Activated CD8-positive, alpha-beta T cell treated with anti-CD3 and anti-CD28 coated beads, Interleukin-2, amount 10 ng/mL, durations not matched to agents 7 days and 5 days (primary cell): ENCODE results near the gene NAXD. TPM values are rescaled to one million over a fixed set of nuclear protein-coding genes. Genes with fewer than 3 reads are reported as not detected.
A peak's percentile ranks its signal among the peaks of the same experiment; 100 is the strongest.
"Not testable (repeated sequence)": the region's sequence is repeated elsewhere in the genome, so short reads cannot be mapped to it uniquely, and the experiment has no call there.

ENCODE experiments used
- ATAC-seq: fragments of 150-1000 bp; cut with Tn5 transposase; one replicate; pipeline ENCODE4 v1.10.0; 2021; ENCODE audit warnings: moderate library complexity
- CTCF ChIA-PET: fragments of 350-600 bp; sonication (Branson Sonifier 250); formaldehyde crosslinking; loops from one replicate; lab custom pipeline; 2021; ENCODE audit warnings: antibody characterized with exemption; lab: Charles Lee
- POLR2A ChIA-PET: fragments of 350-600 bp; sonication (Branson Sonifier 250); formaldehyde crosslinking; loops from one replicate; lab custom pipeline; 2021; ENCODE audit warnings: antibody characterized with exemption; lab: Charles Lee
- DNase-seq: peaks from one replicate; pipeline ENCODE4 v3.0.0-alpha.2; 2020
- H3K27ac Mint-ChIP-seq: one replicate; pipeline ENCODE4 v1.8.0; 2021; ENCODE audit warnings: mild to moderate bottlenecking, mixed read lengths
- H3K27me3 Mint-ChIP-seq: one replicate; pipeline ENCODE4 v1.8.0; 2021; ENCODE audit warnings: low read depth, mixed read lengths
- H3K36me3 Mint-ChIP-seq: one replicate; pipeline ENCODE4 v1.8.0; 2021; ENCODE audit warnings: low read depth, mixed read lengths
- H3K4me1 Mint-ChIP-seq: one replicate; pipeline ENCODE4 v1.8.0; 2021; ENCODE audit warnings: low read depth, mixed read lengths
- H3K4me3 Mint-ChIP-seq: one replicate; pipeline ENCODE4 v1.8.0; 2021; ENCODE audit warnings: mild to moderate bottlenecking, mixed read lengths
- H3K9me3 Mint-ChIP-seq: one replicate; pipeline ENCODE4 v1.8.0; 2022; ENCODE audit warnings: mixed read lengths; ENCODE audit not compliant: insufficient read depth
- total RNA-seq, 2 experiments: library from RNA; stranded (reverse); gene quantifications; one replicate each; pipeline ENCODE4 v1.2.3, GENCODE V29; 2021

NAXD gene
- 10 to 100 TPM; 23.7 to 24.3 TPM for total RNA-seq

DNA sequence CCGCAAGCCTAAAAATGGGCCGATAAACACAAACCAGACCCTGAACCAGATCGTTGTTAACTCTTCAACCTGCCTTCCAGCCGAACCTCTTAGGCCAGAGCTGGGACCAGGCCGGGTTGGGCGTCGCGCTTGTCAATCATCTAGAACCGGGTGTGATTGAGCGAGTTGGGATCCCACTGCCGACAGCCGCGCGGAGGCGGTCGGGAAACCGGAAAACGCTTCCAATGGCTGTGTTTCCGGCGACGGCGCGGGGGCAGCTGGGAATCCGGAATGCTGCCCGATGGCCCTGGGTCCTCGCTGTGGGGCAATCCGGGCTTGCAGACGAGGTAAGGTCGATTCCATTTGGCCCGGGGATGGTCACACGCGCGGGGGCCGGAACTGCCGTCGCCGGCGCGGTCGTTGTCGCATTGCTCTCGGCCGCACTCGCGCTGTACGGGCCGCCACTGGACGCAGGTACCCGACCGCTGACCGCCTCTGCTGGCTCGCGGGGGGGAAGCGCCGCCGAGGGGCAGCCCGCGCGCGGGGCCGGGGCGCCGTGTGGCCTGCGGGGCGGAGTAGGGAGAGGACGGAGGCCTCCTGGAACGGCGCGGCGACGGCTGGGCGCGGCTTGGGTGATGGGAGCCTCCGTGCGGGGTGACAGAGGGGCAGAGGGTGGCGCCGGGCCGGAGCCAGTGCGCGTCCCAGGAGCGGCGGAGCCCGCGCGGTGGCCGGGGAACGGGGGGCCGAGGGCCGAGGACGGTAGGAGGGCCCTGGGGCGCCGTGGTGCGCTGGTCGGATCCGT is at the start of gene NAXD:
NAXD (plus strand) TSS at position 224 of the 781 bp plus-strand sequence; CDS start at position 281, 57 bp downstream.
- Mint-ChIP-seq H3K27me3 (peaks cover 4% of the 10 kb centered on the region), H3K9me3 (peaks cover 4% of the 10 kb centered on the region), H3K4me1 (peaks cover 29% of the 10 kb centered on the region), H3K36me3 (peaks cover 6% of the 10 kb centered on the region), H3K4me3 (peak within 1 kb of the TSS; percentile 96), H3K27ac (peak within 1 kb of the TSS; percentile 95)
- peak; percentile 89 for DNase-seq
- ChIA-PET CTCF (interaction anchor here (0.9 to 2.0 kb wide), 4 partner anchors 22 to 207 kb away, joined by 3 to 7 read pairs (median 5); no protein-coding TSS in a partner anchor), POLR2A (interaction anchor here (1.8 to 3.8 kb wide), 2 partner anchors 97 to 100 kb away, joined by 11 to 22 read pairs; no protein-coding TSS in a partner anchor)
- peak; percentile 90 for ATAC-seq

DNA sequence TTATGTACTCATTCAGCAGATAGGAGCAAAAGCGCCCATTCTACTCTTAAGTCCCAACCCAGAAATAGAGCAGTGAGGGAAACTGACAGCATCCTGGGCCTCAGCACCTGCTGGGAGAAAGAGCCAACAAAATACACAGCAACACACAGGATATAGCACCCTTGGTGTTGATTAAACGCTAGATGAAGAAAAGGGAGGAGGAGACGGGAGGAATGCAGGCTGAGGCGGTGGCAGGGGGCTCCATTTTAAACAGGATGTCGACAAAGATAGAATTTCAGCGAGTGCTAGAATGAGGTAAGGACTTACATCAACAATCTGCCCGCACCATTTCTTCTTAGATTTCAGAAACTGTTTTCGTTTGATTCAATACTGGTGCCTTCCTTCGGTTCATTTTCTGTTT is 49.2 kb upstream of the NAXD start:
- DNase-seq = no peak
- Mint-ChIP-seq H3K27ac (no peak overlapping the region), H3K4me3 (no peak overlapping the region), H3K4me1 (peaks cover 18% of the 10 kb centered on the region), H3K9me3 (no peaks in the 10 kb centered on the region), H3K27me3 (peaks cover 37% of the 10 kb centered on the region), H3K36me3 (no peaks in the 10 kb centered on the region)
- ChIA-PET POLR2A (no interaction called here), CTCF (no interaction called here)
- ATAC-seq = no peak

DNA sequence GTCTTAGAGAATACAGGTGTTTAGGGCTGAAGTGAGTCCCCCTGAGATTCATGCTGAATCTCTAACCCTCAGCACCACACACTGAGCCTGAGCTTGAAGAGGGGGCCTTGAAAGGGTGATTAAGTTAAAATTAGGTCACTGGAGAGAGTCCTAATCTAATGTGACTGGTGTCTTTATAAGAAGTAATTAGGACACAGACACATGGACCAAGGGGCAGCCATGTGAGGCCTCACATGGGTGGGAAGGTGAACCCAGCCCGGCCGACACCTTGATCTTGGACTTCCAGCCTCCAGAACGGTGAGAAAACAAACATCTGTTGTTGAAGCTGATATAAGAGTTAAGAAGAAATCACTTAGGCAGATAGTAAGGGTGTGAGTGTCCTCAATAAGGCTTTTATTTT is 46.7 kb upstream of the NAXD start:
- ChIA-PET CTCF (no interaction called here), POLR2A (no interaction called here)
- Mint-ChIP-seq H3K4me1 (peaks cover 3% of the 10 kb centered on the region), H3K27me3 (peaks cover 38% of the 10 kb centered on the region), H3K9me3 (no peaks in the 10 kb centered on the region), H3K36me3 (no peaks in the 10 kb centered on the region), H3K27ac (no peak overlapping the region), H3K4me3 (no peak overlapping the region)
- no peak for ATAC-seq
- no peak for DNase-seq

DNA sequence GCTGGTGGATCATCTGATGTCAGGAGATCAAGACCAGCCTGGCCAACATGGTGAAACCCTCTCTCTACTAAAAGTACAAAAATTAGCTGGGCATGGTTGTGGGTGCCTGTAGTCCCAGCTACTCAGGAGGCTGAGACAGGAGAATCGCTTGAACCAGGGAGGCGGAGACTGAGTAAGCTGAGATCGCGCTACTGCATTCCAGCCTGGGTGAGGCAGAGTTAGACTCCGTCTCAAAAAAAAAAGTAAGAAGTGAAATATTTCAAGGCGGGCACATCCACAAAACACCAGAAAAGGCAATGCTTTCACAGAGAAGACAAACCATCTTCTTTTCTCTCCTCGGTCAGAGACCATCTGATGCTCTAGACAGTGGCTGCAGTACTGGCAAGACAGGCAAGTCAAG is 45.4 kb upstream of the NAXD start:
- H3K27me3 Mint-ChIP-seq = peaks cover 34% of the 10 kb centered on the region
- H3K27ac Mint-ChIP-seq, CTCF ChIA-PET, H3K9me3 Mint-ChIP-seq, H3K4me3 Mint-ChIP-seq, DNase-seq, ATAC-seq, H3K36me3 Mint-ChIP-seq, H3K4me1 Mint-ChIP-seq: not testable (repeated sequence)
- POLR2A ChIA-PET = interaction anchor here (0.6 kb wide), 1 partner anchor 237 kb away, joined by 3 read pairs; no protein-coding TSS in a partner anchor

DNA sequence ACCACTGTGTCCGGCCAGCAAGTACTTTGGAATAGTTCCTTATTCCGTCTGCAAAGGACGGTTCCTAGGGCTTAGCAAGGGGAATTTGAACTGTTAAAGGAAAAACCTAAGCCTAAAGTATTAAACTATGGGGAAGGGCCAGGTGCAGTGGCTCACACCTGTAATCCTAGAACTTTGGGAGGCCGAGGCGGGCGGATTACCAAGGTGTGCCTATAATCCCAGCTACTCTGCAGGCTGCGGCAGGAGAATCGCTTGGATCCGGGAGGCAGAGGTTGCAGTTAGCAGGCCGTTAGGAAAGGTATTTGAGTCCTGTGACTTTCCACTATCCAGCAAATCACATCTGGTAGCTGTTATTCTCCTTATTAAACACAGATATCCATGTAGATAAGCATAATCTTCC is 44.5 kb upstream of the NAXD start:
- Mint-ChIP-seq H3K4me3 (no peak overlapping the region), H3K9me3 (no peaks in the 10 kb centered on the region), H3K4me1 (peaks cover 11% of the 10 kb centered on the region), H3K27ac (no peak overlapping the region), H3K27me3 (peaks cover 41% of the 10 kb centered on the region), H3K36me3 (no peaks in the 10 kb centered on the region)
- DNase-seq (no peak), ATAC-seq (no peak)
- ChIA-PET CTCF (no interaction called here), POLR2A (no interaction called here)

DNA sequence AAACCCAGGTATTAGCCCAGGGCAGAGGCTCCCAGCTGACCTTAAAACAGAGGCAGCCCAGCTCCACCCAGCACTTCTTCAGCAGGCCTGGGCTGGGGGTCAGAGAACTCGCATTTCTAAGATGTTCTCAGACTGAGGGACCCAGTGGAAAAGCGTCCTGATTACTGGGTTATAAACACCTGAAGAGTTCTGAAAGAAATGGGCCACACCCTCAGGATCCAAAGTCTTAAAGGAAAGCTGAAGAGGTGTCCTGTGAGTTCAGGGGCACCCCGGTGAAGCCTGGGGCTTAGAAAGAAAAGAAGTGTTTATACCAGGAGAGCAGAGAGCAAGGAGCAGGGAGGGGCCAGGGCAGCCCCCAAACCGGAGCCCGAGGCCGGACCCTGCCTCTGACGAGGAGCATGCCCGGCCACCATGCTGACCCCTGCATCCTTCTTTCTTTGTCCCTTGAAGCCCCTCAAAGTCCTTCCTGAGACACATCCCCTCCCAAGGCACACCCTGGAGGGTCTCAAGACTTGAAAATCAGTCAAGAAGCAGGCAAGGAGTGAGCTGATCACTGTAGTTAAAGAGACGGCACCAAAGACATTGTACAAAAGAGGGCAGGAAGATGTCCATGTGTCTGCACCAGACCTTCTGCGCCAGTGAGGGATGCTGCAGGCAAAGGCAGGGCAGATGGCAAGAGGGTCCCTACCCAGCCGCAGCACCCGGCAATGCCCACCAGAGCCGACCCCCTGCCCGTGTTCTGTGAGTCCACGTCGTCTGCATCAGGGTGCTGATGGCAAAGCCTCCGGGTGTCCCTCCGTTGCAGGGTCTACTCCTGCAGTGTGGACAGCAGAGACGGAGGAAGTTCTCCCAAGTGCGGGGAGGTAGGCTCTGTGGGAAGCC is 43.2 kb upstream of the NAXD start:
- no peak for DNase-seq
- peaks cover 15% of the 10 kb centered on the region for H3K4me1 Mint-ChIP-seq
- no peaks in the 10 kb centered on the region for H3K36me3 Mint-ChIP-seq
- no peak overlapping the region for H3K27ac Mint-ChIP-seq
- H3K9me3 Mint-ChIP-seq = no peaks in the 10 kb centered on the region
- ChIA-PET CTCF (no interaction called here), POLR2A (no interaction called here)
- peaks cover 44% of the 10 kb centered on the region for H3K27me3 Mint-ChIP-seq
- H3K4me3 Mint-ChIP-seq = no peak overlapping the region
- no peak for ATAC-seq

DNA sequence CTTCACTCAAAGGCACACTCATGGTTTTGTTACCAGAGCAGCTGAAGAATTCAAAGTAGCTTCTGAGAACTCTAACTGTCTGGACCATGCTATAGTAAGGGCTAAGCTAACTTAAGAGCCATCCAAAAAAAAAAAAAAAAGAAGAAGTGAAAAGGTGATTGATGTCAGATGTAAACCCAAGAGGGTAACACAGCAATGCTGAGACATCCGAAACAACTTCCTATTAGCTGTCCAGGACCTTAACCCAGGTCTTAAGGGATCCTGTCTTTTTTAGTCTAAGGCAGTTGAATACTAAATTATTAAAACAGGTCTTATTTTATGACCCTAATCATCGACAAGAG is 42.6 kb upstream of the NAXD start:
- Mint-ChIP-seq H3K27ac (no peak overlapping the region), H3K9me3 (no peaks in the 10 kb centered on the region), H3K4me3 (no peak overlapping the region), H3K36me3 (no peaks in the 10 kb centered on the region), H3K27me3 (peaks cover 38% of the 10 kb centered on the region), H3K4me1 (peaks cover 15% of the 10 kb centered on the region)
- no peak for DNase-seq
- ATAC-seq = no peak
- POLR2A ChIA-PET = no interaction called here
- CTCF ChIA-PET = no interaction called here

DNA sequence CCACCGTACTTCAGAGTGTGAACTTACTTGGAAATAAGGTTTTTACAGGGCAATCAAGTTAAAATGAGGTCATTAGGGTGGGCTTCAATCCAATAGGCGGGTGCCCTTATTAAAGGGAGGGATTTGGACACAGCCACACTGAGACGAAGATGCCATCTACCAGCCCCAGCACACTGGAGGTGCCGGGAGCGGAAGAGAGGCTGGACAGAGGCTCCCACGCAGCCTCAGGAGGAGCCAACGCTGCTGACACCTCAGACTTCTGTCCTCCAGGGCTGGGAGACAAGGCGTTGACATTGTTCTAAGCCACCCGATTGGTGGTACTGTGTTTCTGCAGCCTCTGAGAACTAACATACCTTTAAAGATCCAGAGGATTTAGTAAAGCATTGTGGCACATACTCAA is 41.2 kb upstream of the NAXD start:
- no peaks in the 10 kb centered on the region for H3K9me3 Mint-ChIP-seq
- H3K36me3 Mint-ChIP-seq = no peaks in the 10 kb centered on the region
- DNase-seq (no peak), ATAC-seq (no peak)
- ChIA-PET POLR2A (no interaction called here), CTCF (no interaction called here)
- H3K4me1 Mint-ChIP-seq = peaks cover 15% of the 10 kb centered on the region
- peaks cover 45% of the 10 kb centered on the region for H3K27me3 Mint-ChIP-seq
- no peak overlapping the region for H3K27ac Mint-ChIP-seq
- H3K4me3 Mint-ChIP-seq = no peak overlapping the region

DNA sequence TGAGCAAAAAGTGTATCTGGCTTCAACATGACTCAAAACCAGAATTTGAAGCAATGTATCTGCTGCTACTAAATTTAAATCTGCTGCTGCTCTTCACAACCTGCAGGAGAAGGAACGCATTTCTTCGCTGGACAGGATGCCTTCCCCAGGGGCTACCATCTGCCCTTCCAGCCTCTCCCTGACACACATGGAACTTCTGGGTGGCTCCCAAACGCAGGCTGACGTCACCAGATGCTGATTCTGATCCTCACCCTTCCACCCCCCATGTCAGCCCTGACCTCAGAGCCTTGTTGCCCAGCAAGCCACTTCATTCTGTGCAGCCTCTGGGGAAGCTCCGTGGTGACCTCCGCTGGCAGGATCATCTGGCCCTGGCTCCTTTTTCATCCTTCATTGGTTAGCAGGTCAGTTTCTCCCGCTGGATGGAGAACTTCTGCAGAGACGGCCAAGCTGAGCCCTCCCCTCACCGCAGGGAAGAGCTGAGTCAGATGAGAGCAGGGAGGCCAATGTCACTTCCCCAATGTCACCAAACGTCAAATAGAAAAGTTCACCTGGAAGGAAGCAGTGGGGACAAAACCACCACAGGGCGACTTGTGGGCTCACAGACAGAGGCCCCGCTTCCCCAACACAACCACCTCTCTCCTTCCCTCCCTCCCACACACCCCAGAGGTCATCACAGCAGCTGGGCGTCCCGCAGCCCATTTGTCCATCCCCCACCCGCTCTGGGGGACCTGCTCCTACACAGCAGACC is 39.8 kb upstream of the NAXD start:
- no peak overlapping the region for H3K27ac Mint-ChIP-seq
- peak overlapping the region; percentile 10 for H3K4me3 Mint-ChIP-seq
- H3K9me3 Mint-ChIP-seq = no peaks in the 10 kb centered on the region
- ChIA-PET POLR2A (no interaction called here), CTCF (no interaction called here)
- ATAC-seq (peak; percentile 73), DNase-seq (peak; percentile 47)
- peaks cover 47% of the 10 kb centered on the region for H3K27me3 Mint-ChIP-seq
- no peaks in the 10 kb centered on the region for H3K36me3 Mint-ChIP-seq
- H3K4me1 Mint-ChIP-seq = peaks cover 15% of the 10 kb centered on the region

DNA sequence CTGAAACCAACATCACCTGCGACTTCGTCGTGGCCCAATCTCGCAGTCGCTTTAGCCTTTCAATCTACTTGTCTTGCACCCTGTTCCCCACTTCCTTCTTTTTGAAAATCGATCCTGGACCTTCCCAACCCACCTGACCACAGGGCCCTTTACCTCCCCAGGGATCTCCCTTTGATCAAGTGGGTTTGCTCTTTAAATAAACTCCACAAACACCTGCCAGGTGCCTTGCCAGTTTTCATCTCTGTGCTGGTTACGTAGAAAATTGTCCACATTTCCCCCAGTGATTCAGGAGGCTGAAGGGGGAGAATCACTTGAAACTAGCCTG is 39.3 kb upstream of the NAXD start:
- ATAC-seq (no peak), DNase-seq (no peak)
- H3K9me3 Mint-ChIP-seq = no peaks in the 10 kb centered on the region
- CTCF ChIA-PET = no interaction called here
- H3K27me3 Mint-ChIP-seq = peaks cover 50% of the 10 kb centered on the region
- H3K27ac Mint-ChIP-seq = no peak overlapping the region
- H3K4me1 Mint-ChIP-seq = peaks cover 15% of the 10 kb centered on the region
- H3K36me3 Mint-ChIP-seq = no peaks in the 10 kb centered on the region
- peak overlapping the region; percentile 10 for H3K4me3 Mint-ChIP-seq
- POLR2A ChIA-PET = no interaction called here

DNA sequence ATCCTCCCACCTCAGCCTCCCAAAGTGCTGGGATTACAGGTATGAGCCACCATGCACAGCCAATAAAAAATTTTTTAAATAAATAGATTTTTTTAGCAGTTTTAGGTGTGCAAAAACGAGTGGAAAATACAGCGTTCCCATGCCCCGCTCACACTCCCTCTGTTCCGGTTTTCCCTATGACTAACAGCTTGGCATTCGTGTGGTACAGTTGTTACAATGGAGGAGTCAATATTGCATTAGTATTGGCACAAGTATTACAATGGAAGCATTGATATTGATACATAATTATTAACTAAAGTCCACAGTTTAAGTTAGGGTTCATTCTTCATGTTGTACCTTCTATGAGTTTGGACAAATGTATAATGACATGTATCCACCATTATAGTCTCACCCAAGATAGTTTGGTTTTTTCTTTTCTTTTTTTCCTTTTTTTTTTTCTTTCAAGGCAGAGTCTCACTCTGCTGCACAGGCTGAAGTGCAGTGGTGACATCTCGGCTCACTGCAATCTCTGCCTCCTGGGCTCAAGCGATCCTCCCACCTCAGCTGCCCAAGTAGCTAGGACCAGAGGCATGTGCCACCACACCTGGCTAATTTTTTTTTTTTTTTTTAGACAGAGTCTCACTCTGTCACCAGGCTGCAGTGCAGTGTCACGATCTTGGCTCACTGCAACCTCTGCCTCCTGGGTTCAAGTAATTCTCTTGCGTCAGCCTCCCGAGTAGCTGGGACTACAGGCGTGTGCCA is 38.4 kb upstream of the NAXD start:
- peaks cover 45% of the 10 kb centered on the region for H3K27me3 Mint-ChIP-seq
- peaks cover 15% of the 10 kb centered on the region for H3K4me1 Mint-ChIP-seq
- CTCF ChIA-PET = no interaction called here

More for the DNA sequence above, 38.4 kb upstream of the NAXD start:
- Mint-ChIP-seq H3K4me3 (no peak overlapping the region), H3K36me3 (no peaks in the 10 kb centered on the region), H3K9me3 (no peaks in the 10 kb centered on the region), H3K27ac (no peak overlapping the region)
- POLR2A ChIA-PET = no interaction called here
- ATAC-seq = no peak
- DNase-seq = no peak
